RKO (cell line): ENCODE results near the gene DCDC2.
"Not testable (repeated sequence)": the region's sequence is repeated elsewhere in the genome, so short reads cannot be mapped to it uniquely, and the experiment has no call there.

Source experiments
- DNase-seq: peaks from one replicate; pipeline ENCODE4 v3.0.0-alpha.2; 2016; ENCODE audit warnings: low spot score

Gene DCDC2

DNA sequence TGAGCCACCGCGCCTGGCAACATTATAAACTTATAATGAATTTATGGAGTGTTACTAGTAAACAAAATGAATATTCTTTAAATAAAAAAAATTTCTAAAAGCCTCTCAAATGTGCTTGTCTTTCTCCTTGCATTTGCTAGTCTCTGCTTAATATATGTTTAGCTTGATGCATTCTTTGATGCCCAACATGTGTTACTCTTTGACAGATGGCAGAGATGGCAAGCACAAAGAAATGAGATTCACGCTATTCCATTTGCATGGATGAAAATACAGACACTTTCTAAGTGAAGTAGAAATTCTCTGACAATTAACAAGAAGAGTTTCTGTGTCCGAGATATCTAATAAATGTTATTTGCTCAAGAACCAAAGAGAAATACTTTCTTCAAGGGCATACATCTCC lies 30.1 kb downstream of the DCDC2 start:
- DNase-seq: no peak

DNA sequence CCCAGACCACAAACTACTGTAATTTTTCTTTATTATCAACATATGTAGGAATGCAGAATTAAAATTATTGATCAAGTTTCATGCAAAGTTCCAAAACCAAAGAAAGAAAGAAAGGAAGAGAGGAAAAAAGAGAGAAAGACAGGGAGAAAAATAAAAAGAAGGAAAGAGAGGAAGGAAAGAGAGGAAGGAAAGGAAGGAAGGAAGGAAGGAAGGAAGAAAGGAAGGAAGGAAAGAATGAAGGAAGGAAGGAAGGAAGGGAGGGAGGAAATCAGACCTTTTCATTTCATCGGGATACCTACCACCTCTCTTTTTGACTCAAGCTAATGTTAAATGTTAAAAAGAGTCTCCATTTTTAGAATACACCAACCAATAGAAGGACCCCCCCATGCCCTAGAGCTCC lies 31.9 kb downstream of the DCDC2 start:
- DNase-seq: no peak

DNA sequence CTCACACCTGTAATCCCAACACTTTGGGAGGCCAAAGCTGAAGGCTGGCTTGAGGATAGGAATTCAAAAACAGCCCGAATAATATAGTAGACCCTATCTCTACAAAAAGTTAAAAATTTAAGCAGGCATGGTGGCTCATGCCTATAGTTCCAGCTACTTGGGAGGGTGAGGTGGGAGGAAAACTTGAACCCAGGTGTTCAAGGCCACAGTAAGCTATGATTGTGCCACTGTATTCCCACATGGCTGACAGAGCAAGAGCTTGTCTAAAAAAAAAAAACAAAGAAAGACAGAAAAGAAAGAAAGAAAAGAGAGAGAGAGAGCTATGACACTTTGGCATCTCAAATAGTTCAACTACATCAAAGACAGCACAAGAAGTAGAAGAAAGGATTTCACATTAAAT lies 33.2 kb downstream of the DCDC2 start:
- no peak for DNase-seq

DNA sequence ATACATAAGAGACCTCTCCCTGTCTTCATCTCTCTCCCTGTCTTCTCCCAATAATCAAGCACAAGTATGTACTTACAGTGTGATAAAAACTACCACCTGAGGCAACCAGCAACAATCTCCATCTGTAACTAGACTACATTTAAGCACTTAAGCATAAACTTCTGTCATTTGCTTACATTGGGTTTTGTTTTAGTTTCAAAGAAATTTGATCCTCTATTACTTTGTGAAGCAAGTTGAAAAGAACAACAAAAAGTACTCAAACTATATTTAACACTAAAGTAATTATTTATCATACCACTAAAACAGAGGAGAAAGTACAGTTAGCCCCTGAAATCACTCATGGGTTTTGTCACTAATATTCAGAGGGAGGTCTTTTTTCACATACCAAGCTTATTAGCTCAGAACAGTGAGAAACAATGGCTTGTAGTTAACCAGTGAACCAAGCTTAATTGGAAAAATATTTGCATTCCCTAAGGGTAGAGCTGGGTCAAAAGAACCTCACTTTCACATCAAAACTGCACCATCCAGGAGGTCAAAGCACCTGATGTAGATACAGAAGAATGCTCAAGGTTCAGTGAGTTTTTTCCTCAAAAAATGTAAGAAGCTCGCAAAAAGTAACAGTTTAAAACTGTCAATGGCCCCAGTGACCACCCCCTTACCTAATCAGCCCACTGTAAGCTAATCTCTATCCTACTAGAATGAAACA lies 34.1 kb downstream of the DCDC2 start:
- DNase-seq: no peak

DNA sequence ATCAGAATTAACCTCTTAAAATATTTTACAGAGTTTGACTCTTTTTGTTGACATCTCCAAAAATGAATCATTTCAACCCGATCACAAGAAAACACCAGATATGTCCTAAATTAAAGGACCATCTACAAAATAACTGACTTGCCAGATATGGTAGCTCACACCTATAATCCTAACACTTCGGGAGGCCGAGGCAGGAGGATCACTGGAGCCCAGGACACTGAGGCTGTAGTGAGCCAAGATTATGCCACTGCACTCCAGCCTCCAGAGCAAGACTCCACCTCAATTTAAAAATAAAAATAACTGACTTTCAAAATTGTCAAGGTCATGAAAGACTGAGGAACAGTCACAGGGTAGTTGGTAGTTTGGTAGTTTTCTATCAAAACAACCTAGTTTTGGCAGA lies 34.9 kb downstream of the DCDC2 start:
- DNase-seq: no peak

GRCh38 chr6:24322446-24322845 lies 35.4 kb downstream of the DCDC2 start:
- not testable (repeated sequence) for DNase-seq

DNA sequence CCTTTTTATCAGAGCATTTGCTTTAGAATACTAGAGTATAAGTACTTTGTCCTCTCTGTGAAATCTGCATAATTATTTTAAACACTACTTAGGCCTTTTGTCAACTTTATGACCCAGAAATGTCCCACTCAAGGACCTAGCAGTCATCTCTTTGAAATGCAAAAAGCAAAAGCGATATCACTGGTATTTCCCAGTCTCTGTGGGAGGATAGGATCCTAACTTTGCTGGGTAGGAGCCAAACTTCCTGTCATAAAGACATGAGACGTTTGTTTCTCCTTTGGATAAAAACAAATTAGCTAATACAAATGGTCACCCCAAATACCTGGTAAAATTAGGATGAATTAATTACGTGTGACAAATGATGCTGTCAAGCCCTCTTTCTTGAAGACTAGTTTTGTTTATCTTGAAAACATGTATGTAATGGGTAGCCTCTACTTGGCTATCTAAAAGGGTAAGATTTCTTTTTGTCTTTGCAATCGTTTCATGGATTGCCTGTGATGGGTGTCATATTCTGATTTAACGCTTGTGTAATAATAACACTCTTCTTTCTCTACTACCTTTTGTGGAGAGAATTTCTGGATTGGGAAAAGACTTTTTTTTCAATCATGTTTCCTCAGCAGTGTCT lies 36.2 kb downstream of the DCDC2 start:
- DNase-seq: peak; percentile 35

GRCh38 chr6:24313251-24314141 lies 44.4 kb downstream of the DCDC2 start:
- peak; percentile 94 for DNase-seq

DNA sequence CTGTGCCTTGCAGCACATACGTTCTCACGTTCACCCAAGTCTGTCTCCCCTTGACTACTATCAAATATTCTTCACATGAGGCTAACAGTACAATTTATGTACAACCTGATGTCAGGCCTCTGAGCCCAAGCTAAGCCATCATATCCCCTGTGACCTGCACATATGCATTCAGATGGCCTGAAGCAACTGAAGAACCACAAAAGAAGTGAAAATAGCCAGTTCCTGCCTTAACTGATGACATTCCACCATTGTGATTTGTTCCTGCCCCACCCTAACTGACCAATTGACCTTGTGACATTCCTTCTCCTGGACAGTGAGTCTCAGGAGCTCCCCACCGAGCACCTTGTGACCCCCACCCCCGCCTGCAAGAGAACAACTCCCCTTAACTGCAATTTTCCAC lies 46.1 kb downstream of the DCDC2 start:
- not testable (repeated sequence) for DNase-seq

GRCh38 chr6:24307881-24308280 lies 50.0 kb downstream of the DCDC2 start:
- DNase-seq: no peak

DNA sequence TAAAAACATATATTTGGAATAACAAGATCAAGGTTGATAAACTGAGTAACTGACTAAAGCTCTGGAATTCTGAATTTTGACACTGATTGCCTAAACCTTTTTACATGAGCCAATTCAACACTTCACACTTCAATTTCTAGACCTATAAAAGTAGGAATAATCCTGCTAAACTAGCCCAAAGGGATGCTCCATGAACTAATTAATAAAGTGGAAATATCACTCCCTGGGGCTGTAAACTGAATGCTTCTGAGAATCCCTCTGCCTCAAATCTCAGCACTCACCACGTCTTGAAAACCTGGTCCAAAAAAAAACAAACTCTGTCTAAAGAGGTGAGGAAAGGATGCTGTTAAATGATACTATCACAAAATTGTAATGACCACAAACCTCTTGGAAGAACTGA lies 50.9 kb downstream of the DCDC2 start:
- DNase-seq: no peak

- DNase-seq: no peak
These were observed 51.8 kb downstream of the DCDC2 start for GRCh38 chr6:24306038-24306437.

DNA sequence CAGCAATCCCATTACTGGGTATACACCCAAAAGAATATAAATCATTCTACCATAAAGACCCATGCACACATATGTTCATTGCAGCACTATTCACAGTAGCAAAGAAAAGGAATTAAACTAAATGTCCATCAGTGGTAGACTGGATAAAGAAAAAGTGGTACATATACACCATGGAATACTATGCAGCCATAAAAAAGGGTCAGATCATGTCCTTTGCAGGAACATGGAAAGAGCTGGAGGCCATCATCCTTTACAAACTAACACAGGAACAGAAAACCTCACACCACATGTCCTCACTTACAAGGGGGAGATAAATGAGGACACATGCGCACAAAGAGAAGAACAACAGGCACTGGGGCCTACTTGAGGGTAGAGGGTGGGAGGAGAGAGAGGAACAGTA lies 60.9 kb downstream of the DCDC2 start:
- DNase-seq: no peak

DNA sequence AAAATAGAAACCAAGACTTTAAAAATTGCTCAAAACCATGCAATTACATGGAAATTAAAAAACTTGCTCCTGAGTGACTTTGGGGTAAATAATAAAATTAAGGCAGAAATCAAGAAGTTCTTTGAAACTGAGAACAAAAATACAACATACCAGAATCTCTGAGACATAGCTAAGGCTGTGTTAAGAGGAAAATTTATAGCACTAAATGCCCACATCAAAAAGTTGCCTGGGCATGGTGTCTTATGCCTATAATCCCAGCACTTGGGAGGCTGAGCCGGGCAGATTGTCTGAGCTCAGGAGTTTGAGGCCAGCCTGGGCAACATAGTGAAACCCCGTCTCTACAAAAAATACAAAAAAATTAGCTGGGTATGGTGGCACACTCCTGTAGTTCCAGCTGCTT lies 64.0 kb downstream of the DCDC2 start:
- DNase-seq: not testable (repeated sequence)

- no peak for DNase-seq
These were observed 70.6 kb downstream of the DCDC2 start for GRCh38 chr6:24287239-24287638.

DNA sequence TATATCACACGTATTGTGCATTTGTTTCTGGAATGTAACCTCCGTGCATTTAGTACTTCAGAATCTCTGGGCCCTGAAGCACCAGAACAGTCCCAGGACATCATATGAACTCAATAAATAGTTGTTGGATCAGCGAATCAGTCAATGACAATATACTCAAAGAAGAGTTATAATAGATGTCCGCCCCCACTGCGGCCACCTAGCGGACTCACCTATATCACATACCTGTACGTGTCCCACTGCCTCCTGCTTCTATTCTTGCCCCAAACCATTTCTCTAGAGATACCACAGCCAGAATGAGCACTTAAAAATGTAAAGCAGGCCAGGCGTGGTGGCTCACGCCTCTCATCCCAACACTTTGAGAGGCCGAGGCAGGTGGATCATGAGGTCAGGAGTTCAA lies 73.9 kb downstream of the DCDC2 start:
- no peak for DNase-seq

DNA sequence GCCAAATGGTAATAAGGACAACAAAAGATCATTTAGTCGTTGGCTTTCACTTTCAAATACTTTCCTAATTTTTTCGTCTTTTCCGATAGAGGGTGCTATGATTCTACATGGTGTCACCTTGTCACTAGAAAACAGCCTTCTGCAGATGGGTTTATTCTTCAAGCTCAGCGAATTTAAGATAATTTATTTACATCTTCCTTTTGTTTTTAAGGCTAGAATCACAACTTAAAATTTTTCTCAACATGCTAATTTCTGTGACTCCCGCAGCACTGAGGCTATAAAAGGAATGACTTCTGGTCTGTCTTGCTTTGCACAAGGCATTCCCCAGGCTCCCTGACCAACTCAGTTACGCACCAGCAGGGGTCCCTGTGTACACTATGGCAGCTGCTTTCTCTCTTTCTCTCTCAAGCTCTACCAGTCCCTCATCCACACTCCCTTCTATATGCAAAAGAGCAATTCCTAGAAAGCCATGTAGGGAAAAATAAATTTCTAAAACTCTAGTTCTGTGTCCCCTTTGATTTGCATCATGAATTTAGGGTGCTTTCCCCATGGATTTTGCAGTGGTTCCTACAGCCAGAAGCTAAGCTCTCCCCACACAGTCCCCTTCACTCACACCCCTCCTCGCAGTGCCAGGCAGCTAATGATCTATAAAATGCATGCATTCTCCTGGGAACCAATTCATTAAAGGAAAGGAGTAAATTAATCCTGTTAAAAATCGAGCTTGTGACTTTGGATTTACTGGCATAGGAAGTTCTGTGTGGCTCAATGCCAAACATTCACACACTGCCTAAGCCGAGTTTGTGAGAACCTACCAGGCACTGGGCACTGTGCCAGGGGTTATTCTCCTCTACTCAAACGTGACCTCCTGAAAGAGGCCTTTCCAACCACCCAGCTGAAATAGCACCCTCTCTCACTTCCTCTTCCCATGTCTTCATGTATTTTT lies 74.5 kb downstream of the DCDC2 start:
- peak; percentile 88 for DNase-seq

DNA sequence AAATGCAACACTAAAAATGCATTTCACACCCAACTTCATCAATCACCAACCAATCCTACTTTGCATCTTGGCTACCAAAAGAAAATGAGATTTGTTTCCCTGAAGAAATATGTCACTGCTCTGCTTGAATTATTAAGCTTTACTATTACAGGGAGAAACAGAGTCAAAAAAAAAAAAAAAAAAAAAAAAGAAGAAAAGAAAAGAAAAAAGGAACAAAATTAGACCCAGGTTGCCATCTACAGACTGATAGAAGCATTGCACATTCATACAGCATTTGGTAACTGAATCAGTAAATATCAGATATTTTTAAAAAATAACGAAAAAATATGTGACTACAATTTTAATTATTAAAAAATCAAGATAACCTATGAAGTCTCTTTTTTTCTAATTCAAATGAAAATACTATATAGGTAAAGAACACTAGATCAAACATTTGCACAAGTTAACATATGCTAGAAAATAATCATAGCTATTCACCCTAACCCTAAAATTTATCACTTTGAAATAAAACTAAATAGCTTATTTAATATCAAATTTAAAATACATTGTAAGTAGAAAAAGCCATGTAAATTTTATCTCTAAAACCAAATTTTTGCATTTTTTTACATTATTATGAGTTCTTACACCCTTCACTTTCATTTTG lies 83.3 kb downstream of the DCDC2 start:
- DNase-seq: peak; percentile 51

GRCh38 chr6:24273096-24273870 lies 84.6 kb downstream of the DCDC2 start:
- peak; percentile 2 for DNase-seq

- DNase-seq: no peak
These were observed 85.3 kb downstream of the DCDC2 start for GRCh38 chr6:24272553-24272952.

GRCh38 chr6:24272148-24272547 lies 85.7 kb downstream of the DCDC2 start:
- no peak for DNase-seq
